Sigmoid colon (tissue), 4 donors: ENCODE results near the gene FITM2.

Experiments
- POLR2A ChIP-seq, 2 donors: fragments of 450-650 bp; IDR thresholded peaks; one replicate each; pipeline ENCODE4 v1.6.1; 2016; ENCODE audit warnings: antibody characterized with exemption in 2 of 2, mild to moderate bottlenecking in 2 of 2, moderate library complexity in 2 of 2
- POLR2AphosphoS5 ChIP-seq, 4 donors: sonication (generic); formaldehyde crosslinking; IDR thresholded peaks; one replicate each; pipeline ENCODE4 v1.6.1; 2017; ENCODE audit warnings: antibody characterized with exemption in 4 of 4
- TF ChIP-seq, protein P1 (sequence below), 4 experiments: fragments of 450-650 bp in 3 of 4; fragments of 200-600 bp in 1 of 4; IDR thresholded peaks; one replicate each; pipeline ENCODE4 v1.5.1; 2016 to 2019; ENCODE audit warnings: antibody characterized with exemption in 4 of 4, mild to moderate bottlenecking in 3 of 4, moderate library complexity in 2 of 4

DNA sequence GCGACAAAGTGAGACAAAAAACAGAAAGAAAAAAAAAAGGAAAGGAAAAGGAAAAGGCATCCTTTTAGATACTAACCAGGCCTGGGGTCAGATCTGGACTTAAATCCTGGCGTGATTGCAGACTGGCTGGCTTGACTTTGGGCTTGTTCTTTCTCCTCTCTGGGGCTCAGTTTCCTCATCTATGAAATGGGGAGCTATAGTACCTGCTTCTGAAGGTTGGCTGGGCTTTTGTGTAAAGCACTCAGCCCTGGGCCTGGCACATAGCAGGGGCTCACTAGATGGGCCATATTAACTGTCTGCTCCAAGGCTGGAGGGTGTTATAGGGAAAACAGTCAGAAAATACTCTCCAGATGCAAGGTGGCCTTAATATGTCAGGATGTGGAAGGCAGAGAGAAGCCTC, 24.7 kb upstream of the FITM2 start:
- TF ChIP-seq POLR2A (IDR thresholded peaks at IDR 0.05) (no peak), POLR2AphosphoS5 (IDR thresholded peaks at IDR 0.05) (no peak)
- TF ChIP-seq, protein P1, sequence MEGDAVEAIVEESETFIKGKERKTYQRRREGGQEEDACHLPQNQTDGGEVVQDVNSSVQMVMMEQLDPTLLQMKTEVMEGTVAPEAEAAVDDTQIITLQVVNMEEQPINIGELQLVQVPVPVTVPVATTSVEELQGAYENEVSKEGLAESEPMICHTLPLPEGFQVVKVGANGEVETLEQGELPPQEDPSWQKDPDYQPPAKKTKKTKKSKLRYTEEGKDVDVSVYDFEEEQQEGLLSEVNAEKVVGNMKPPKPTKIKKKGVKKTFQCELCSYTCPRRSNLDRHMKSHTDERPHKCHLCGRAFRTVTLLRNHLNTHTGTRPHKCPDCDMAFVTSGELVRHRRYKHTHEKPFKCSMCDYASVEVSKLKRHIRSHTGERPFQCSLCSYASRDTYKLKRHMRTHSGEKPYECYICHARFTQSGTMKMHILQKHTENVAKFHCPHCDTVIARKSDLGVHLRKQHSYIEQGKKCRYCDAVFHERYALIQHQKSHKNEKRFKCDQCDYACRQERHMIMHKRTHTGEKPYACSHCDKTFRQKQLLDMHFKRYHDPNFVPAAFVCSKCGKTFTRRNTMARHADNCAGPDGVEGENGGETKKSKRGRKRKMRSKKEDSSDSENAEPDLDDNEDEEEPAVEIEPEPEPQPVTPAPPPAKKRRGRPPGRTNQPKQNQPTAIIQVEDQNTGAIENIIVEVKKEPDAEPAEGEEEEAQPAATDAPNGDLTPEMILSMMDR (IDR thresholded peaks at IDR 0.05): no peak
